Transverse colon (tissue), 4 donors: ENCODE measurements around the gene EYS. TPM values are rescaled to one million over a fixed set of nuclear protein-coding genes. Genes with fewer than 3 reads are reported as not detected.

Experiments
- DNase-seq: peaks from one replicate; pipeline ENCODE4 v3.0.0-alpha.2; 2019
- H3K27ac ChIP-seq, 4 donors: fragments of 200-600 bp; sonication (generic); 2 replicates each; pipeline ENCODE4 v1.5.1; 2016 to 2018; ENCODE audit warnings: inconsistent platforms in 4 of 4
- H3K27me3 ChIP-seq: fragments of 200-600 bp; sonication (generic); 2 replicates; pipeline ENCODE4 v1.5.1; 2017; ENCODE audit warnings: inconsistent platforms
- H3K36me3 ChIP-seq, 4 donors: fragments of 200-600 bp; sonication (generic); 2 replicates each; pipeline ENCODE4 v1.5.1; 2017 to 2019; ENCODE audit warnings: inconsistent platforms in 4 of 4
- H3K4me1 ChIP-seq, 4 donors: fragments of 200-600 bp; sonication (generic); 2 replicates each; pipeline ENCODE4 v1.5.1; 2017 to 2020; ENCODE audit warnings: inconsistent platforms in 4 of 4
- H3K4me3 ChIP-seq, 4 donors: fragments of 200-600 bp; sonication (generic); 1 replicate in 1 of 4; 2 replicates in 3 of 4; pipeline versions ENCODE4 v1.5.1 to v1.6.1; 2017 to 2019; ENCODE audit warnings: inconsistent platforms in 4 of 4
- H3K9me3 ChIP-seq, 2 donors: fragments of 200-600 bp; sonication (generic); 2 replicates each; pipeline ENCODE4 v1.5.1; 2017 to 2019; ENCODE audit warnings: inconsistent platforms in 2 of 2
- CTCF ChIP-seq, 5 experiments: fragments of 200-600 bp in 3 of 5; fragments of 450-650 bp in 2 of 5; sonication (generic) in 3 of 5; IDR thresholded peaks; 1 replicate in 2 of 5; 2 replicates in 3 of 5; pipeline ENCODE4 v1.5.1; 2016 to 2017; ENCODE audit warnings: antibody characterized with exemption in 5 of 5, inconsistent platforms in 3 of 5, mild to moderate bottlenecking in 2 of 5, moderate library complexity in 1 of 5
- EP300 ChIP-seq: sonication (generic); formaldehyde crosslinking; IDR thresholded peaks from one replicate; pipeline ENCODE4 v1.6.1; 2017; ENCODE audit warnings: antibody characterized with exemption, low read depth
- POLR2A ChIP-seq: fragments of 450-650 bp; IDR thresholded peaks from one replicate; pipeline ENCODE4 v1.6.1; 2016; ENCODE audit warnings: antibody characterized with exemption, mild to moderate bottlenecking, moderate library complexity
- POLR2AphosphoS5 ChIP-seq, 3 donors: sonication (generic); formaldehyde crosslinking; IDR thresholded peaks; one replicate each; pipeline ENCODE4 v1.6.1; 2016; ENCODE audit warnings: antibody characterized with exemption in 3 of 3
- WGBS, 2 donors: methylation state at CpG; one replicate each; pipeline ENCODE4 v1.1.5; 2018; ENCODE audit warnings: low coverage in 1 of 2; 5-methylcytosine and 5-hydroxymethylcytosine counted together
- in situ Hi-C, 4 donors: fragments of 200-750 bp; cut with MboI; loops; one replicate each; pipeline versions ENCODE4 v1.15.0 to v1.15.1; 2017; ENCODE audit warnings: low sequenced_read_pairs in 3 of 4, low pct_ligation_motif_present in 1 of 4, low pct_unique_long_range_greater_than_20kb in 1 of 4
- intact Hi-C: fragments of 100-400 bp; cut with DNase I; formaldehyde crosslinking; loops from one replicate; pipeline ENCODE4 v1.15.1; 2023; ENCODE audit warnings: low total_unique reads
- total RNA-seq, 4 donors: library from RNA; depleted of rRNA; stranded (reverse); fragments of >200 nt; gene quantifications; one replicate each; pipeline ENCODE4 v1.1.0, GENCODE V29; 2016

Gene EYS
- total RNA-seq, 4 donors from 2014 or later = 0.41 TPM; not detected in 3

GRCh38 chr6:64050590-64050989, 1656.4 kb downstream of the EYS start:
- WGBS, 2 donors = 50 to 57% methylated on average over 1 of the region's 1 CpG
- H3K9me3 ChIP-seq = no peaks in the 10 kb centered on the region
- in situ Hi-C loops (no loop called here), intact Hi-C loops (no loop called here)
- H3K27me3 ChIP-seq = no peaks in the 10 kb centered on the region
- H3K27ac ChIP-seq = no peak overlapping the region
- TF ChIP-seq CTCF (IDR thresholded peaks at IDR 0.05) (no peak), POLR2AphosphoS5 (IDR thresholded peaks at IDR 0.05) (no peak), POLR2A (no peak), EP300 (no peak)
- H3K4me1 ChIP-seq = no peaks in the 10 kb centered on the region
- no peak overlapping the region for H3K4me3 ChIP-seq
- H3K36me3 ChIP-seq = no peaks in the 10 kb centered on the region
- no peak for DNase-seq

- Histone ChIP-seq H3K36me3 (no peaks in the 10 kb centered on the region), H3K4me3 (no peak overlapping the region), H3K27ac (no peak overlapping the region), H3K27me3 (no peaks in the 10 kb centered on the region), H3K9me3 (no peaks in the 10 kb centered on the region), H3K4me1 (no peaks in the 10 kb centered on the region)
- 67 to 75% methylated on average over 2 of the region's 2 CpGs for WGBS, 2 donors
- in situ Hi-C loops = no loop called here
- TF ChIP-seq POLR2A (no peak), POLR2AphosphoS5 (IDR thresholded peaks at IDR 0.05) (no peak), EP300 (no peak), CTCF (IDR thresholded peaks at IDR 0.05) (no peak)
- intact Hi-C loops = no loop called here
- no peak for DNase-seq
These were observed 1657.3 kb downstream of the EYS start for GRCh38 chr6:64049736-64050135.

GRCh38 chr6:64046746-64047208, 1660.2 kb downstream of the EYS start:
- DNase-seq = no peak
- no peaks in the 10 kb centered on the region for H3K27me3 ChIP-seq
- H3K27ac ChIP-seq = no peak overlapping the region
- intact Hi-C loops = no loop called here
- 30 to 36% methylated on average over 1 of the region's 1 CpG for WGBS, 2 donors
- H3K4me1 ChIP-seq = no peaks in the 10 kb centered on the region
- TF ChIP-seq EP300 (no peak), POLR2AphosphoS5 (IDR thresholded peaks at IDR 0.05) (no peak), CTCF (IDR thresholded peaks at IDR 0.05) (no peak), POLR2A (no peak)
- no peak overlapping the region for H3K4me3 ChIP-seq
- H3K9me3 ChIP-seq = no peaks in the 10 kb centered on the region
- no peaks in the 10 kb centered on the region for H3K36me3 ChIP-seq
- in situ Hi-C loops = no loop called here

GRCh38 chr6:64041373-64041772, 1665.7 kb downstream of the EYS start:
- Histone ChIP-seq H3K4me3 (no peak overlapping the region), H3K27ac (no peak overlapping the region), H3K36me3 (no peaks in the 10 kb centered on the region), H3K4me1 (no peaks in the 10 kb centered on the region), H3K27me3 (no peaks in the 10 kb centered on the region), H3K9me3 (no peaks in the 10 kb centered on the region)
- intact Hi-C loops = no loop called here
- DNase-seq = no peak
- WGBS, 2 donors = 56 to 64% methylated on average over 2 of the region's 2 CpGs
- no peak for TF ChIP-seq POLR2AphosphoS5 (IDR thresholded peaks at IDR 0.05)
- no peak for TF ChIP-seq CTCF (IDR thresholded peaks at IDR 0.05)
- TF ChIP-seq POLR2A = no peak
- TF ChIP-seq EP300 = no peak
- in situ Hi-C loops = no loop called here
